Left lobe of liver (tissue), 2 donors: Measurements from ENCODE around the gene SEC31B. TPM values are rescaled to one million over a fixed set of nuclear protein-coding genes. Genes with fewer than 3 reads are reported as not detected.

Source experiments
- ATAC-seq: fragments of 200-7000 bp; cut with Tn5 transposase; one replicate; pipeline ENCODE4 v1.9.1; 2020; ENCODE audit warnings: mild to moderate bottlenecking, moderate library complexity
- DNase-seq: peaks from one replicate; pipeline ENCODE4 v3.0.0-alpha.2; 2020; ENCODE audit warnings: low spot score
- total RNA-seq: library from RNA; stranded (reverse); gene quantifications from one replicate; pipeline ENCODE4 v1.2.1, GENCODE V29; 2021
- donor health status: DM: no; HTN: no; CAD: no; lungs with moderate emphysema.
- donor health status: DM: no; HTN: yes; CAD: no.

Gene SEC31B
- total RNA-seq, 1 donor from 2014 or later = 6.7 TPM

DNA sequence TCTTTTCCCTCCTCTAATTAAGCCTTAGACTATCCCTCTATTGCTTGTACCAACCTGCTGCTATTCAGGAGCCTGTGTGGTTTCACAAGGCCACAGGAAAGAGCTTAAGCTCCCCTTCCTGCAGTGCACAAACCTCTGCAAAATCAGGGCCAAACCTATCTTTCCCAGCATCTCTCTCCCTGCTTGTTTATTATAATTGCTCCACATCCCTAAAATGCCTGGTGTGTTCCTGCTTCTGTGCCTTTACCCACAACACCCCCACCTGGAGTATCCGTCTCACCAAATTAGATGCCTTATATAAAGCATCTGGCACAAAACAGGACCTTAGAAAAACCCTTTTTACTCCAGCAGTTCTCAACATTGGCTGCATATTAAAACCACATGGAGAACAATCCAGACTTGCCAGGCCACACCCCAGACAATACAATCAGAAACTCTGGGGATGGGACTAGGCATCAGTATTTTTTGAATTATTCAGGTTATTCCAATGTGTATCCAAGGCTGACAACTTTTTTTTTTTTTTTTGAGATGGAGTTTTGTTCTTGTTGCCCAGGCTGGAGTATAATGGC, 16.7 kb downstream of the SEC31B start:
- ATAC-seq (no peak), DNase-seq (no peak)

DNA sequence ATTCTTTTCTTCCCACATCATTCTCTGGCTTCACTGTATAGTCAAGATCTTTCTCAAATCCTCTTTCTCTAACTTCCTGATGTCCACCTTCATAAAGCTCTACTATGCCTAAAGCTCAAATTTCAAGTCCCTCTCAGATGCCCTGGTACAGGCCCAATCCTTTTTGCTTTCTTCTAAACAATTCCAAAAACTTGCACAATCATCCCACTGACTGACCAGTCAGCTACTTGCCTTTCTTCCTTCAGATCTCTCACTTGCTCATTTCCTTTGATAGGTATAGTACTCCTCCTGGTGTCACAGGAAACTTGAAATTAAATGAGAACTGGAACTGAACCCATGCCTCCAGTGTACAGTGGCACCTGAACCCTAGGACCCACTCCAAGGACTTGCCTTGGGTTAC, 18.2 kb downstream of the SEC31B start:
- no peak for ATAC-seq

DNA sequence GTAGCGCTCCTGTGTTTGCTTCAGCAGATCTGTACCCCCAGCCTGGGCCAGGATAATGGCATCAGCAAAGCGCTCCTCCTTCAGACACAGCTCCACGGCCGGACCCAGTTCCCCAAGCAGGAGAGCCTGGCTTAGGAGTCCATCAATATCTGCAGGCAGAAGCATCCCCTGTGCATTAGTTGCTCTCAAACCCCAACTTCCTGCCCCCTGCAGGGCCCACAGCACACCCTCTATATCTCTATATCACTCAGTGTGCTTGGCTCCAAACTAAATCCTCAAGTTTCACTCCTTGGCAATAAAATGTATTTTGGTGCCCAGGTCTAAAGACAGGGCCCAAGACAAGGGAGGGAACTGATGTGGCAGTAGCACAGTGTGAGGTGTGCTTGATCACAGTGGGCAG, 21.6 kb downstream of the SEC31B start:
- DNase-seq (no peak), ATAC-seq (no peak)

More for the DNA sequence above, 18.2 kb downstream of the SEC31B start:
- DNase-seq = no peak

DNA sequence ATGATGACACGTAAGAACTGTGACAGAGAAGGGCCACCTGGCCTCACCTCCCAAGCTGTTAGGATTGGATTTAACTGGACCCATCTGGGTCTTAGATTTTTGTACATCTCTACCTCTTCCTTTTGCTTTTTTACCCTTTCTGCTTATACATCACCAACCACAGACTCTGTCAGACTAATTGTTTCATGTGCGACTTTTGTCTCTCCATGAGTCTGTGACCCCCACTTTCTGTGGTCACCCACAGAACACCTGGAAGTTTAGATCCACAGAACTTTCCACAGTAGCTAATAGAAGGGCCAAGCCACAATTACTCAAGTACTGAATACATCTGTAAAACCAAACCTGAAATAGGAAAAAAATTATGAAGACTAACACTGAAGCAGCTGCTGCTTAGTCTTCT, 23.1 kb downstream of the SEC31B start:
- ATAC-seq (no peak), DNase-seq (no peak)

DNA sequence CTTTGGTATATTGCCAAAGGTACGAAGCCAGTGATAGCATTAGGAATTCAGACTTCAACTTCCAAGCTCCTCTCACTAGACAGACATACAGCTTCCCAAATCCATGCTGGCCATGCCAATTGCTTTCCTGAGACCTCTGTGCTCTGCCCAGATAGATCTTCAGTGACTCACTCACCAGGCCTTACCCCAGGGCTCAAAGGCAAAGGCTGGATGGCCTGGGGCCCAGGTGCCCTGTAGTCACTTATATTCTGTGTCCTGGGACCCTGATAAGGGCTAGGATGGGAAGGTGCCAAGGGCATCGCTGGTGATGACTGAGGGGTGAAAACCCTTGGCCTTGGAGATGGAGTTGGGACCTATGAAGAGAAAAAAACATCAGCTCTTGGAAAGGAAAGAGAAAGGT, 29.1 kb downstream of the SEC31B start:
- DNase-seq (no peak), ATAC-seq (no peak)

DNA sequence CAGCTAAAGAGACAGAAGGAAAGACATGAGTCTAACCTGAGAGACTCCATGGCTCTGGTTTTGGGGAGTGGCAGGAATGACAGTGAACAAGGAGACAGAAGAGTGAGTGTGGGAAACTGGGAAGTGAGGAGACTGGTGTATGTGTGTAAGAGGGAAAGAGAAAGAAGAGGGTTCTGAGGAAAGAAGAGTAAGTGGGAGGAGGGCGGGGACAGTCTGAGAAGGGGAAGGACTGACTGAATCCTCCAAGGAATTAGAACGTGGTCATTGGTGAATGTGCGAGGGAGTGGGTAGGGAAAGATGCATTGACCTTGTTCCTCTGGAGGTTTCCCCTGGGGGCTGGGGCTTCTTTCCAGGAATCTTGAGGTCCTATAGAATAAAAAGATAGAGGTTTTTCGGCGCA, 30.3 kb downstream of the SEC31B start:
- no peak for ATAC-seq

DNA sequence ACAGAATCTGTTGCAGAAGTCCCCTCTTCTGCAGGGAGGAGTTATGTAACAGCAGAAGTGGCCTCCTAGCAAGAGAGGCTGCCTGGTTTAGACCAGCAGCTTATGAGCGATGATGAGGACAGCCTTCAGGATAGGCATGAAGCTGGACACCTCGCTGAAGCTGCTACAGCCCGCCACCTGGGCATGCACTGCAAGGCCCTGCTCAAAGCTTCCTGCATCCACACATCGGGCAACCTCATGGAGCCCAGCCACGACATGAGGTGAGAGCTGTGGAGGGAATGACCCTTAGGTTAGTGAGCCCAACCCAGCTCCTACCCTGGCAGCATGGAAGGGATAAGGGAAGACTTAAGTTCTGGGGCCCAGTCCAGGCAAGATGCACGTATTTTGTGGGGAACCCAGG, 32.1 kb downstream of the SEC31B start:
- ATAC-seq (no peak), DNase-seq (no peak)

More for the DNA sequence above, 30.3 kb downstream of the SEC31B start:
- no peak for DNase-seq

DNA sequence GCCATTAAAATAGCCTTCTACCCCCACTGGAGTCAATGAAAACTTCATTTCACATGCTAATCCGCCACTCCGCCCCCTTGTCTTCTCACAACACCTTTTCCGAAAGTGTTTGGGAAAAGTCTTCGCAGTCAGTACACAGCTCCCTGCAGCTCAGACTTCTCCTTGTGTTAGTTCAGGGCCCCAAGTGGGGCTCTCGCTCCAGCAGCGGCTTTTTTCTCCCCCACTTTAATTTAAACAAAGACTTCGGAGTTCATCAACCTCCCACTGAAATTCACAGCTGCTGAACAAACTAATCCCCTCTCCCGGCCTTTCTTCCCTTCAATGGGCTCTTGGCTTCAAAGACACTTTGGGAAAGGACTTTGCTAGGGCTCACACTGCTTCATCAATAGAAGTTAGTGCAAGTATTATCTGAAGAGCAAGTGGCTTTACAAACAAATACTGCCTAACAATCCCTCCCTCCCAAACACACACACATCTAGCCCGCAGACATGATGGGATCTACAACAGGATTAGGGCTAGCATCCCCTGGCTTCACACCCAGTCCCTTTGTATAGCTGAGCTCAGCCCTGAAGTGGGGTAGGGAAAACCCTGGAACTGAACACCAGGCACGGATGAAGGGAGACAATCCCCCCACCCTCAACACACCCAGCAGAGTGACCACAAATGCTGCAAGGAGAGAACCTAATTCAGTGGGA, 33.7 kb downstream of the SEC31B start:
- DNase-seq = no peak
- no peak for ATAC-seq

DNA sequence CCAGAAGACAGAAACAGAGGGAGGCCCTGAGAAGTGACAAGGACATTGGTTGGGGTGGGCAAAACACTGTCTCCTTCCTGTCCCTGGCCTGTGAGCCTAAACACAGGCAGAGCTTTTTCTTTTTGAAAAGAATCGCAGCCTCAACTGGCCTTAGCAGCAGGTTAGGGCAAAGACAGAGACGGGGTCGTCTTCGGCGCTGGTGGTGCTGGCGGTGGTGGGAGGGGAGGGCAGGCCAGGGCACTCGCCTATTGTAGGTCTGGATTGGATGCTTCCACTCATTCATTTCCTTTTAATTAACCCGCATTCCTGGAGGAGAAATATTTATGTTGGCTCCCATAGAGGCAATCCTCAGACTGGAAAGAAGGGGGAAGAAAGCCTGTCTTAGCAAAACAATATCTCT, 34.3 kb downstream of the SEC31B start:
- no peak for DNase-seq
- no peak for ATAC-seq

DNA sequence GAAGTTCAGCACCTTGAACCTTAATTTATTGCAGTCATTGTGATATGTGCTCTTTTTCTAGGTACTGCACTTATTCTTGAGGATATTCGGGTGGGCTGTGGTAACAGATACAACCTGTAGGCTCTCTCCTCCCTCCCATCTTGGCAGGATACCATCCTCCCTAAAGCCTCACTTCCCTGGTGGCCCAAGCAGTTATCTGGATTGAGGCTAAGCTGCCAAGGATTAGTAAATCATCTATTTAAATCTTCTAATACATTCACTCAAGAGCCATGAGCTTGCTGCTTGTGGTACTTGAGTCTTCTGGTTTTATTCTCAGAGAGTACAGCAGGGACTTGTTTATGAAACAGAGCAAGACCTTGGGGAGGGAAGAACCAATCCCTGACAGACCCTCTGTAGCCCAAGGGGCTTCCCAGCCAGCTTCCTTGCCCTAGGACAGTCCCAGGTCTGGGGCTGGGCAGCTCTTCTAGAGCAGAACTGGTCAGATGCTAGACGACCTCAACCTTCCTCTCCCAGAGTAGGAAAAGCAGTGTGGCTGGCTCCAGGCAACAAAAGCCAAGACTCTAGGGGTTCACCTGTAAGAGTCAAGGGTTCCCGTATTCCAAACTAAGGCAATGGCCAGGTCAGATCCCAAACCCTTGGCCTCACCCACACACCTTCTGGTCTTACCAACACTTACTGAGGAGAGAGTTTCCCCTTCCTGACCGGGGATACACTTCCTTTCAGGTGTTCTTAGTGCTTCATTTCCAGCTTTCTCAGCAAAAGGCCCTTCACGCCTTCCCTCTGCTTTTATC, 35.6 kb downstream of the SEC31B start:
- DNase-seq (no peak), ATAC-seq (no peak)

DNA sequence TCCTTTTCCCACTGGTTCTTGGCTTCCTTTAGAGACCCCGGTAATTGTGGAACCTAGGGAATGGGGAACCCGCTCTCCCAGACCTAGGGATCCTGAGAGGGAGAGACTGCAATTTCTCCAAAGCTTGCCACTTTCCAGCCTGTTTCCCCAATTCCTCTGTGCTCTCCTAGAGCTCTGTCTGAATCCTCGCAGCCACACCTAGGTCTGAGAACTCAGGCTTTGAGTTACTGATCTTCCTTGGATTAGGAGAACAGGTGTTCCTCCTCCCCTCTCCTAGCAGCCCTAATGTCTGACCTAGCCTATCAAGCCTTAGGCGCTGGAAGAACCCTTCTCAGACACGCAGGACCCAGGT, 36.9 kb downstream of the SEC31B start:
- DNase-seq (no peak), ATAC-seq (no peak)

DNA sequence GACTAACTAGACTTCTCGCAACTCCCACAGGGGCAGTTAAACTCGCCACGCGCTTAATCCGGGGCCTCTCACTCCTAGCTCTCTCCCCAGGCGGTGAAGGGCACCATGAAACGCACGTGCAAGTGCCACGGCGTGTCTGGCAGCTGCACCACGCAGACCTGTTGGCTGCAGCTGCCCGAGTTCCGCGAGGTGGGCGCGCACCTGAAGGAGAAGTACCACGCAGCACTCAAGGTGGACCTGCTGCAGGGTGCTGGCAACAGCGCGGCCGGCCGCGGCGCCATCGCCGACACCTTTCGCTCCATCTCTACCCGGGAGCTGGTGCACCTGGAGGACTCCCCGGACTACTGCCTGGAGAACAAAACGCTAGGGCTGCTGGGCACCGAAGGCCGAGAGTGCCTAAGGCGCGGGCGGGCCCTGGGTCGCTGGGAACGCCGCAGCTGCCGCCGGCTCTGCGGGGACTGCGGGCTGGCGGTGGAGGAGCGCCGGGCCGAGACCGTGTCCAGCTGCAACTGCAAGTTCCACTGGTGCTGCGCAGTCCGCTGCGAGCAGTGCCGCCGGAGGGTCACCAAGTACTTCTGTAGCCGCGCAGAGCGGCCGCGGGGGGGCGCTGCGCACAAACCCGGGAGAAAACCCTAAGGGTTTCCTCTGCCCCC, 37.4 kb downstream of the SEC31B start:
- peak; percentile 69 for DNase-seq
- ATAC-seq = peak; percentile 89

DNA sequence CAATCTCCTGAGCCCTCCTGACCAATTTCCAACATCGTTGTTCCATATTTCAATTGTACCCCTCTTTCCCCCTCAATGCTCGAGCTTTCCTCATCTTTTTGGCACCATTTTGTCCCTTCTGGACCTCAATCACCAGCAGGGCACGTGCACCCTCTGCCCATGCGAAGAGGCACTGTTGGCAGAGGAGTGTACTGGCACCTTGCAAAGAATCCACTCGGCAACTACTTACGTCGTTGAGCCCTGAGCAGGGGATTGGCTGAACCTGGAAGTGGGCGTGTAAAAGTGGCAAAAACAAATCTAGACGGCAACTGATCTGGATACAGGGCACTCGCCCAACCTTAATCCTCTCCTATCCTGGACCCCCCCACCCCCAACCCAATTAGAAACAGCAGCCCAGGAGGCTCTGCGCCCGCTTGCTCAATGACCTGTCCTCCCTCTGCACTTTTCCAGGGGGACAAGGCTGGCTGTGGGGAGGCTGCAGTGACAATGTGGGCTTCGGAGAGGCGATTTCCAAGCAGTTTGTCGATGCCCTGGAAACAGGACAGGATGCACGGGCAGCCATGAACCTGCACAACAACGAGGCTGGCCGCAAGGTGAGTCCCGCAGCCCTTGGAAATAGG, 38.1 kb downstream of the SEC31B start:
- ATAC-seq = peak; percentile 92
- peak; percentile 92 for DNase-seq

DNA sequence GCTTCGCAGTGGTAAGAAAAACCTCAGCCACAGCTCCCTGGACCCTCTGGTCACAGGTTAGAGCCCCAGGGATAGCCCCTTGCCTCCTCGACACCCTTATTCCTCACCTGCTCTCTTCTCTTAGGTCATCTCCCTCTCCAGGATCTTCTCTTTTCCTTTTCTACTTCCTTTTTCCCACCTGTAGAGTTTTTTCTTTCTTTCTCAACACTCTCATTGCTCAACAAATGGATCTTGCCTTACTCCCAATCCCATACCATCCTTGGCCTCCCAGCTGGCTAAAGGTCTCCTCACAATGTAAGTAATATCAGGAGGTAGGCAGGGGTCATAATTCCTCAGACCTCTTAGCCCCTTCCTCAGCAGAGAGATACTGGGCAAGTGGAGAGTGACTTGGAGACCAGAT, 39.7 kb downstream of the SEC31B start:
- ATAC-seq = no peak
- DNase-seq = no peak

DNA sequence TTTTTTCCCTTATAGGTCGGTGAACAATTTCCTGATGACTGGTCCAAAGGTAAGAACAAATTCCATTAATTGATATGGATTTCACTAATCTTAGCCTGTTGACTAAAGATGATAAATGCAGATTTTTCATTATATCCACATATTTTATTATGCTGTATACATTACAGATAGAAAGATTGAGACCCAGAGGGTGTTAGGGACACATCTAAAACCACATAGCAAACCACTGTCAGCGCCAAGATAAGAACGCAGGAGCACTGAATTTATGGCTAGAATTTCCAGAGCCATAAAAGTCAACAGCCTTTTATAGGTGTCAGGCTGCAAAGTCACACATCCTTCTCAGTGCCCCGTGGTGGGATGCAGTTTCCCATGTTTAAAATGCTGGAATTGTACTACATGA, 40.6 kb downstream of the SEC31B start:
- ATAC-seq = no peak
- DNase-seq = no peak

DNA sequence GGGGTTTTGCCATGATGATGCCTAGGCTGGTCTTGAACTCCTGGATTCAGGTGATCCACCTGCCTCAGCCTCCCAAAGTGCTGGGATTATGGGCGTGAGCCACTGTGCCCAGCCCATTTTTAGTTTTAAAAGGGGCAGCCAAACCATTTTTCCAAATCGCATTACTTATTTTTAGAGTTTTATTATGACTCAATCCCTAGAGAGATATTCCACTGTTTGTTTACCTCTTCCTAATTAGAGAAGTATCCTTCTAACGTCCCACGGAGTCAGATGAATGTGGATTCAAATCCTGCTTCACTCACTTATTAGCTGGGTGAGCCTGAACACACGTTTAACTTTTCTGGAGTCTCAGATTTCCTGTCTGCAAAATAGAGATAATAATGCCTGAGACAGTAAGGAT, 41.7 kb downstream of the SEC31B start:
- no peak for ATAC-seq
- no peak for DNase-seq

DNA sequence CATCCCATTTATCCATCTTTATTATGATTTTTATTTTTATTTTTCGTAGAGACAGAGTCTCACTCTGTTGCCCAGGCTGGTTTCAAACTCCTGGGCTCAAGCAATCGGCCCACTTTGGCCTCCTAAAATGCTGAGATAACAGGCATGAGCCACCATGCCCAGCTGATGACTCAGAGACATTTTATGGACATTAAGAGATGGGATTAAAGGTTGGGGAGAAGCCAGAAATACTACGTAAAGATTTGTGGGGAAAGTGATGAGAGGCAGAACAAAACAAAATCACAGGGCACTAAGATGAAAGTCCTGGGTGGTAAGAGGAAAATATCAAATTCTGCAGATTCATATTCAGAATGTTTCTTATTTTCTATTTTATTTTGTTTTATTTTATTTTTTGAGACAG, 49.3 kb downstream of the SEC31B start:
- DNase-seq = no peak

DNA sequence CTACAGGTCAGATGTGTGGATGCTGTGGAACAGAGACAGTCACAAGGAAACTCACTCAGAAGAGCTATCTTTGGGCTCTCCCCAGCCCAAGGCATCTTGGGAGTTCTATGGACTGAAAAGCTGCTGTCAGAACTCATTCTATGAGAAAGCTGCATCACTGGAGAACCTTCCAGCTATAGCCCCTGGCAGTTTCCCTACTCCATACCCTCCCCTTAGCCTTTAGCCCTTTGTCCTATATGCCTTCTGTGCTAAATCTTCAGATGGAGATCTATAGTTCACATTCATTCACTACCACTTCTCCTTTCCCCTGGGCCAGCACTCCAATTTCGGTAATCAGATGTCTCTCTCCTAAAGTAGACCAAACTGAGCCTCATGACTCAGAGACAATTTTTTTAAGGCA, 49.9 kb downstream of the SEC31B start:
- ATAC-seq = no peak
- no peak for DNase-seq

More for the DNA sequence above, 49.3 kb downstream of the SEC31B start:
- no peak for ATAC-seq

DNA sequence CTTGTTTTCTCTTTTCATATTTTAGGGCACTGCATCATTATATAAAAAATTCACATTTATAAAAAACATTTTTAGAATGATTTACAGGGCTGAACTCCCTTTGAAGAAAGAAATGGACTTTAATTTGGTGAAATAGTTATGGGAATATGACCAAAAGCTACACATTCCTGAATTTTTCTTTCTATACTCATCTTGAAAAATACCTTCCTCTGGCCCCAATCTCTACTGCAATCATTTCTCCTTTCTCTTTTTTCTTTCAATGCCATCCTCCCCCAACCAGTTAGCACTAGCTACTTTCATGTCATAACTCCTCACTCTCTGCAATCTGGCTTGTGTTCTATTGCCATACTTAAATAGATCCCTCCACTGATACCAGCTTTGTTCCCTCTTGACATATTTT, 50.7 kb downstream of the SEC31B start:
- no peak for DNase-seq
- no peak for ATAC-seq

DNA sequence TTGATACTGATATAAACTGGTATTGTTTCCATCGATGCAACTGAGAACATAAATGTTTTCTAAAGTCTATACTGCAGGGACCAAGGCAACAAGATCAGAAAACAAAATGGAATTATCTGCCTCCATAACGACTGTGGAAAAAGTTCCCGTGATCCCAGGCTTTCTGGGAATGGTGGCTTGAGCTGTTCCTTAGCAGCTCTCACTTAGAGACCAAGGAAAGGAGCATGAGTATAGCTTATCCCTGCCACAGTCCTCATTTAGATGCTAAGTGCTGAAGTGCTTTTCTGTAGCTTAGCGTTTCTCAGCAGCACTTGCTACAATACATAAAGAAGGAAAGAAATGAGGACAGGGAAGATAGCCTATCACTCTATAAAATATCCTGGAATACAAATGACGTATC, 51.3 kb downstream of the SEC31B start:
- ATAC-seq (no peak), DNase-seq (no peak)

DNA sequence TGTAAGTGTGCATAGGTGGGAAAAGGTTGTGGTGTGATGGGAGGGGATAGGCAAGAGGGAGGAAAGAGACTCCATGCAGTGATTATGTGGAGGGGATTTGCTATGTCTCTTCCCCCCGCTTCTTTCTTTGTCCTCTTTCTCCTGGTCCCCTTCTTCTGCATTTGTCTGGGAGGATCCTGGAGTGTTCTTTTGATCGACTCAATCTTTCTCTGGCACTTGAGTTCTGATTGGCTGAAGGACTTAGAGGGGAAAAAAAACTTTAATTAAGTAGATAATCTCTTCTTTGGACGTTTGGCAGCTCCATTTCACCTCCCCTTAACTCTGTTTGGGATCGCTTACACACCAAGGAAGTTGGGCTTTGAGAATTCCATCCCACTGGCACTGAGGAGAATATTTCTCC, 57.0 kb downstream of the SEC31B start, which contains the start of gene WNT8B:
TSS of gene WNT8B (plus strand) at position 301 of the 400 bp plus-strand sequence. CDS start 160 bp downstream, outside the sequence.
- ATAC-seq = no peak
- DNase-seq = no peak
